ENCODE results near the gene ITPK1. TPM values are rescaled to one million over a fixed set of nuclear protein-coding genes. Genes with fewer than 3 reads are reported as not detected.

The ITPK1 gene
- total RNA-seq, 1 donor from 2014 or later = 59.8 TPM

- H3K27ac Mint-ChIP-seq (ENCODE audit: unreplicated experiment) = no peak overlapping the region
- no peak overlapping the region for H3K4me3 Mint-ChIP-seq
- H3K36me3 Mint-ChIP-seq (ENCODE audit: low read depth) = no peaks in the 10 kb centered on the region
- H3K27me3 Mint-ChIP-seq (ENCODE audit: low read depth) = peaks cover 78% of the 10 kb centered on the region
- H3K4me1 Mint-ChIP-seq = peaks cover 6% of the 10 kb centered on the region
- peaks cover 1% of the 10 kb centered on the region for H3K9me3 Mint-ChIP-seq
- TF ChIP-seq, protein P1, sequence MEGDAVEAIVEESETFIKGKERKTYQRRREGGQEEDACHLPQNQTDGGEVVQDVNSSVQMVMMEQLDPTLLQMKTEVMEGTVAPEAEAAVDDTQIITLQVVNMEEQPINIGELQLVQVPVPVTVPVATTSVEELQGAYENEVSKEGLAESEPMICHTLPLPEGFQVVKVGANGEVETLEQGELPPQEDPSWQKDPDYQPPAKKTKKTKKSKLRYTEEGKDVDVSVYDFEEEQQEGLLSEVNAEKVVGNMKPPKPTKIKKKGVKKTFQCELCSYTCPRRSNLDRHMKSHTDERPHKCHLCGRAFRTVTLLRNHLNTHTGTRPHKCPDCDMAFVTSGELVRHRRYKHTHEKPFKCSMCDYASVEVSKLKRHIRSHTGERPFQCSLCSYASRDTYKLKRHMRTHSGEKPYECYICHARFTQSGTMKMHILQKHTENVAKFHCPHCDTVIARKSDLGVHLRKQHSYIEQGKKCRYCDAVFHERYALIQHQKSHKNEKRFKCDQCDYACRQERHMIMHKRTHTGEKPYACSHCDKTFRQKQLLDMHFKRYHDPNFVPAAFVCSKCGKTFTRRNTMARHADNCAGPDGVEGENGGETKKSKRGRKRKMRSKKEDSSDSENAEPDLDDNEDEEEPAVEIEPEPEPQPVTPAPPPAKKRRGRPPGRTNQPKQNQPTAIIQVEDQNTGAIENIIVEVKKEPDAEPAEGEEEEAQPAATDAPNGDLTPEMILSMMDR (conservative IDR thresholded peaks at IDR 0.05) = no peak
- no peak for DNase-seq (ENCODE audit: low read depth, low spot score)
Observed at GRCh38 chr14:92898566-92899131, 217.1 kb downstream of the ITPK1 start.

GRCh38 chr14:92897922-92898565, 217.7 kb downstream of the ITPK1 start:
- DNase-seq (ENCODE audit: low read depth, low spot score) = no peak
- Mint-ChIP-seq H3K27me3 (ENCODE audit: low read depth) (peaks cover 75% of the 10 kb centered on the region), H3K4me1 (peaks cover 5% of the 10 kb centered on the region), H3K9me3 (peaks cover 2% of the 10 kb centered on the region), H3K36me3 (ENCODE audit: low read depth) (no peaks in the 10 kb centered on the region), H3K4me3 (no peak overlapping the region), H3K27ac (ENCODE audit: unreplicated experiment) (no peak overlapping the region)
- TF ChIP-seq, protein P1 (conservative IDR thresholded peaks at IDR 0.05) = no peak

- TF ChIP-seq, protein P1 (conservative IDR thresholded peaks at IDR 0.05) = no peak
- Mint-ChIP-seq H3K27ac (ENCODE audit: unreplicated experiment) (no peak overlapping the region), H3K4me1 (peaks cover 7% of the 10 kb centered on the region), H3K27me3 (ENCODE audit: low read depth) (peaks cover 62% of the 10 kb centered on the region), H3K9me3 (peaks cover 5% of the 10 kb centered on the region), H3K4me3 (no peak overlapping the region), H3K36me3 (ENCODE audit: low read depth) (no peaks in the 10 kb centered on the region)
- DNase-seq (ENCODE audit: low read depth, low spot score) = no peak
Observed at GRCh38 chr14:92895352-92895878, 220.3 kb downstream of the ITPK1 start.

GRCh38 chr14:92892589-92892988, 223.1 kb downstream of the ITPK1 start:
- DNase-seq (ENCODE audit: low read depth, low spot score) = no peak
- Mint-ChIP-seq H3K4me1 (peaks cover 7% of the 10 kb centered on the region), H3K4me3 (no peak overlapping the region), H3K36me3 (ENCODE audit: low read depth) (no peaks in the 10 kb centered on the region), H3K27ac (ENCODE audit: unreplicated experiment) (no peak overlapping the region), H3K27me3 (ENCODE audit: low read depth) (peaks cover 65% of the 10 kb centered on the region), H3K9me3 (peaks cover 8% of the 10 kb centered on the region)
- TF ChIP-seq, protein P1 (conservative IDR thresholded peaks at IDR 0.05) = no peak

DNA sequence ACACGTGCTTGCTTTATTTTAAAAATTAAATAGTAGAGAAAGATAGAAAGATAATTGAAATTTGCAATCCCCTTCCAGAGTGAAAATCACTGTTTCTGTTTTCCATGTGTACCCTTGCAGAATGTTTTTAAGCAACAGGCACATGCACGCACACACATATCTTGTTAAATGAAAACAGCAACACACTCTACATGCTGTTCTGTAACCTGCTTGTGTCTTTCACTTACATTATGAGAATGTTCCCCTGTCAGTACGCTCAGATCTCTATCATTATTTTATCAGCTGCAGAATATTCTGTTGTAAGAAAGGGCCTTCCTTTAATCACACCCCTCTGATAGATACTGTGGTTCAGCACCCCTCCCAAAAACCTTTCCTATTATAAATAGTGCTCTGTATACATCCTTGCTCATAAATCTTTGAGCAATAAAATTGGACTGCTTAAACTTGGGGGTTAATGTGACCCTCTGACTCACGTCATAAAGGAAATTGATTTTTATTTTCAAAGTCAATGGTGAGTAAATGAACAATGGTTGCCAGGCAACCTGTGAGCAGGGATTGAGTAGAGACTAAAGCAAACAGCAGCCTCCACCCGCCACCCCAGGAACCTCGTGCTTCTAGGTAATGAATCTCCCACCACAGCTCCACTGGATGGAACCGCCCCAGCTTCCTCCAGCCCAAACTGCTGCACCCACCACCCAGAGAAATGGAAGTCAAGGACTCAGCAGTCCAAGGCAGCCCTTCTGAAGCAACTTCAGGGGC, 224.7 kb downstream of the ITPK1 start:
- H3K27me3 Mint-ChIP-seq (ENCODE audit: low read depth) = peaks cover 67% of the 10 kb centered on the region
- TF ChIP-seq, protein P1 (conservative IDR thresholded peaks at IDR 0.05) = no peak
- DNase-seq (ENCODE audit: low read depth, low spot score) = no peak

More for the DNA sequence above, 224.7 kb downstream of the ITPK1 start:
- Mint-ChIP-seq H3K36me3 (ENCODE audit: low read depth) (no peaks in the 10 kb centered on the region), H3K4me1 (peaks cover 7% of the 10 kb centered on the region), H3K27ac (ENCODE audit: unreplicated experiment) (no peak overlapping the region), H3K9me3 (peaks cover 8% of the 10 kb centered on the region), H3K4me3 (no peak overlapping the region)

Measured in neural crest cell (in vitro differentiated cells).